ENCODE results near the gene SEL1L2.

GRCh38 chr20:13904766-13905165, 85.6 kb downstream of the SEL1L2 start:
- TF ChIP-seq POLR2AphosphoS5 (IDR thresholded peaks at IDR 0.05; ENCODE audit: low read depth, low read length) (no peak), POLR2A (IDR thresholded peaks at IDR 0.05; ENCODE audit: low read depth, low read length) (no peak), TAF1 (IDR thresholded peaks at IDR 0.05; ENCODE audit: borderline replicate concordance, low read depth, low read length) (no peak)
